B cell (primary cell): ENCODE measurements around the gene LIG3. TPM values are rescaled to one million over a fixed set of nuclear protein-coding genes. Genes with fewer than 3 reads are reported as not detected.

Experiments used
- ATAC-seq: fragments of 200-7000 bp; cut with Tn5 transposase; one replicate; pipeline ENCODE4 v1.10.0; 2021; ENCODE audit warnings: low read depth, mild to moderate bottlenecking, moderate number of reproducible peaks, moderate library complexity
- CTCF ChIA-PET: fragments of 350-600 bp; sonication (Branson Sonifier 250); formaldehyde crosslinking; loops from one replicate; lab custom pipeline; 2021; ENCODE audit warnings: antibody characterized with exemption, inconsistent platforms; lab: Charles Lee
- POLR2A ChIA-PET: fragments of 350-600 bp; sonication (Branson Sonifier 250); formaldehyde crosslinking; loops from one replicate; lab custom pipeline; 2021; ENCODE audit warnings: antibody characterized with exemption; lab: Charles Lee
- DNase-seq: peaks from one replicate; pipeline ENCODE4 v3.0.0; 2013
- H2AFZ ChIP-seq: 2 replicates; pipeline ENCODE4 v1.6.1; 2012; ENCODE audit warnings: mild to moderate bottlenecking, low read depth, low read length; ENCODE audit not compliant: insufficient read depth, poor library complexity, severe bottlenecking
- H3K27ac ChIP-seq, 2 donors: 1 replicate in 1 of 2; 2 replicates in 1 of 2; pipeline ENCODE4 v1.5.1; 2012 to 2013; ENCODE audit warnings: low read length in 2 of 2, mild to moderate bottlenecking in 2 of 2, moderate library complexity in 1 of 2
- H3K27me3 ChIP-seq, 4 experiments: fragments of 200-600 bp in 1 of 4; sonication (generic) in 1 of 4; replicated peaks in 1 of 4; 1 replicate in 2 of 4; 2 replicates in 2 of 4; pipeline versions ENCODE4 v1.6.1 to v1.7.0; 2013 to 2016; ENCODE audit warnings: low read length in 3 of 4, mild to moderate bottlenecking in 2 of 4, mixed read lengths in 1 of 4, moderate library complexity in 1 of 4; ENCODE audit not compliant: insufficient read depth in 4 of 4, control insufficient read depth in 3 of 4; ENCODE audit errors: control extremely low read depth in 1 of 4
- H3K36me3 ChIP-seq, 2 experiments: replicated peaks in 1 of 2; 1 replicate in 1 of 2; 2 replicates in 1 of 2; pipeline versions ENCODE4 v1.6.1 to v1.7.1; 2013; ENCODE audit warnings: low read length in 1 of 2; ENCODE audit not compliant: insufficient read depth in 2 of 2, control insufficient read depth in 1 of 2; ENCODE audit errors: control extremely low read depth in 1 of 2, extremely low read depth in 1 of 2
- H3K4me1 ChIP-seq, 2 donors: fragments of 200-600 bp in 1 of 2; sonication (generic) in 1 of 2; 1 replicate in 1 of 2; 2 replicates in 1 of 2; pipeline versions ENCODE4 v1.5.1 to v1.6.1; 2013 to 2017; ENCODE audit warnings: low read length in 2 of 2; ENCODE audit not compliant: control insufficient read depth in 2 of 2, insufficient read depth in 2 of 2
- H3K4me2 ChIP-seq: replicated peaks from 2 replicates; pipeline ENCODE3; 2012; ENCODE audit warnings: mild to moderate bottlenecking, low read depth, low read length; ENCODE audit not compliant: poor library complexity, severe bottlenecking
- H3K4me3 ChIP-seq, 5 experiments: fragments of 200-600 bp in 1 of 5; sonication (generic) in 1 of 5; 1 replicate in 3 of 5; 2 replicates in 2 of 5; pipeline versions ENCODE4 v1.5.1 to v1.7.0; 2011 to 2016; ENCODE audit warnings: low read length in 4 of 5, mild to moderate bottlenecking in 4 of 5, low read depth in 2 of 5, control low read depth in 1 of 5, moderate library complexity in 1 of 5; ENCODE audit not compliant: insufficient read depth in 1 of 5; ENCODE audit errors: control extremely low read depth in 1 of 5, extremely low read depth in 1 of 5
- H3K79me2 ChIP-seq: fragments of 200-600 bp; sonication (generic); one replicate; pipeline ENCODE4 v1.6.0; 2016; ENCODE audit warnings: low read length; ENCODE audit not compliant: control insufficient read depth, insufficient read depth
- H3K9ac ChIP-seq: fragments of 200-600 bp; sonication (generic); 2 replicates; pipeline ENCODE4 v1.6.1; 2017; ENCODE audit warnings: mild to moderate bottlenecking, low read length, moderate library complexity
- H3K9me3 ChIP-seq, 3 donors: one replicate each; pipeline versions ENCODE4 v1.6.1 to v1.7.1; 2013; ENCODE audit warnings: low read length in 2 of 3; ENCODE audit not compliant: control insufficient read depth in 2 of 3, insufficient read depth in 1 of 3; ENCODE audit errors: control extremely low read depth in 1 of 3
- H4K20me1 ChIP-seq: 2 replicates; pipeline ENCODE4 v1.6.0; 2012; ENCODE audit warnings: mild to moderate bottlenecking, low read length; ENCODE audit not compliant: insufficient read depth, control insufficient read depth, poor library complexity, severe bottlenecking
- H3K27ac Mint-ChIP-seq: one replicate; pipeline ENCODE4 v1.8.0; 2021; ENCODE audit warnings: mixed read lengths
- H3K27me3 Mint-ChIP-seq: one replicate; pipeline ENCODE4 v1.8.0; 2021; ENCODE audit warnings: mixed read lengths
- H3K4me1 Mint-ChIP-seq: one replicate; pipeline ENCODE4 v1.8.0; 2021; ENCODE audit warnings: mixed read lengths
- H3K4me3 Mint-ChIP-seq: one replicate; pipeline ENCODE4 v1.8.0; 2021; ENCODE audit warnings: mixed read lengths
- H3K9me3 Mint-ChIP-seq: one replicate; pipeline ENCODE4 v1.8.0; 2022; ENCODE audit warnings: mixed read lengths; ENCODE audit not compliant: insufficient read depth
- CTCF ChIP-seq: fragments of 200-600 bp; IDR thresholded peaks from one replicate; pipeline ENCODE4 v1.8.0; 2022; ENCODE audit warnings: antibody characterized with exemption, mild to moderate bottlenecking
- EZH2 ChIP-seq: IDR thresholded peaks from 2 replicates; pipeline ENCODE4 v1.6.1; 2012; ENCODE audit warnings: borderline replicate concordance, low read depth, mild to moderate bottlenecking, moderate library complexity, low read length; ENCODE audit not compliant: insufficient read depth, poor library complexity, severe bottlenecking
- WGBS: methylation state at CpG from one replicate; pipeline ENCODE4 v1.1.5; 2013; ENCODE audit warnings: missing lambda C conversion rate; ENCODE audit not compliant: insufficient coverage; 5-methylcytosine and 5-hydroxymethylcytosine counted together
- intact Hi-C: fragments of 100-400 bp; cut with micrococcal nuclease; formaldehyde crosslinking; loops from one replicate; pipeline ENCODE4 v1.10.0; 2022
- polyA plus RNA-seq: library from polyadenylated mRNA; depleted of rRNA; stranded (reverse); fragments of >200 nt; gene quantifications from 2 replicates; pipeline ENCODE4 v1.2.3, GENCODE V29; 2012
- total RNA-seq, 2 donors: library from RNA; stranded (reverse); fragments of 120-200 nt in 1 of 2; gene quantifications; 1 replicate in 1 of 2; 2 replicates in 1 of 2; pipeline versions ENCODE4 v1.2.3 to v1.2.4, GENCODE V29; 2013 to 2022

Gene LIG3
- total and polyA plus RNA-seq, 2 donors (not counting 1 experiment from before 2014, with no cell fraction given), result 8.8 to 34.4 TPM

GRCh38 chr17:35051183-35051578 lies 70.9 kb downstream of the LIG3 start:
- H3K36me3 ChIP-seq, result no peaks in the 10 kb centered on the region
- no peaks in the 10 kb centered on the region for H3K27me3 ChIP-seq
- H3K9ac ChIP-seq, result peak overlapping the region; percentile 48
- intact Hi-C loops, result loop anchor here (2.0 kb wide), 1 partner anchor 38 kb away; no protein-coding TSS in a partner anchor
- H3K79me2 ChIP-seq, result peaks cover 48% of the 10 kb centered on the region
- peak overlapping the region; percentile 43 to 89 for H3K27ac ChIP-seq
- CTCF ChIA-PET, result interaction anchor here (0.8 to 1.3 kb wide), 2 partner anchors 12 to 39 kb away, joined by 4 to 6 read pairs; partner anchors contain the start of gene RFFL
- H3K4me3 Mint-ChIP-seq, result peak overlapping the region; percentile 75
- no peaks in the 10 kb centered on the region for H3K9me3 Mint-ChIP-seq
- H3K27ac Mint-ChIP-seq, result peak overlapping the region; percentile 85
- peak overlapping the region in 3 of 5 experiments; percentile 16 to 70 (median 35) for H3K4me3 ChIP-seq
- no peaks in the 10 kb centered on the region for H4K20me1 ChIP-seq
- peak overlapping the region; percentile 70 for H2AFZ ChIP-seq
- WGBS, result 0% methylated on average over 1 of the region's 2 CpGs
- H3K4me2 ChIP-seq, result peak overlapping the region; percentile 69
- POLR2A ChIA-PET, result interaction anchor here (0.6 to 1.8 kb wide), 3 partner anchors 9 to 20 kb away, joined by 3 to 7 read pairs (median 5); partner anchors contain the start of gene RFFL
- peaks cover 34 to 40% of the 10 kb centered on the region in 2 donors for H3K4me1 ChIP-seq
- DNase-seq (peak; percentile 71), ATAC-seq (peak; percentile 84)
- H3K9me3 ChIP-seq, result no peaks in the 10 kb centered on the region
- H3K4me1 Mint-ChIP-seq, result peaks cover 55% of the 10 kb centered on the region
- no peak for TF ChIP-seq EZH2
- no peak for TF ChIP-seq CTCF
- no peaks in the 10 kb centered on the region for H3K27me3 Mint-ChIP-seq

- peak; percentile 25 for ATAC-seq
- Mint-ChIP-seq H3K27me3 (no peaks in the 10 kb centered on the region), H3K4me1 (peaks cover 51% of the 10 kb centered on the region), H3K9me3 (no peaks in the 10 kb centered on the region), H3K27ac (peak overlapping the region; percentile 85), H3K4me3 (peak overlapping the region; percentile 75)
- TF ChIP-seq CTCF, result no peak
- TF ChIP-seq EZH2, result no peak
- H3K79me2 ChIP-seq, result peaks cover 51% of the 10 kb centered on the region
- peak overlapping the region; percentile 70 for H2AFZ ChIP-seq
- peak overlapping the region; percentile 69 for H3K4me2 ChIP-seq
- no peaks in the 10 kb centered on the region for H3K27me3 ChIP-seq
- ChIA-PET POLR2A (interaction anchor here (1.8 kb wide), 1 partner anchor 12 kb away, joined by 5 read pairs; the partner anchor contains the start of gene RFFL), CTCF (no interaction called here)
- H3K4me3 ChIP-seq, result peak overlapping the region in 3 of 5 experiments; percentile 16 to 70 (median 35)
- peak overlapping the region; percentile 48 for H3K9ac ChIP-seq
- no peaks in the 10 kb centered on the region for H4K20me1 ChIP-seq
- H3K9me3 ChIP-seq, result no peaks in the 10 kb centered on the region
- peaks cover 29 to 35% of the 10 kb centered on the region in 2 donors for H3K4me1 ChIP-seq
- peak; percentile 34 for DNase-seq
- H3K36me3 ChIP-seq, result no peaks in the 10 kb centered on the region
- intact Hi-C loops, result loop anchor here (2.0 kb wide), 1 partner anchor 37 kb away; no protein-coding TSS in a partner anchor
- 0% methylated on average over 1 of the region's 6 CpGs for WGBS
- peak overlapping the region; percentile 43 to 89 for H3K27ac ChIP-seq
Observed at GRCh38 chr17:35051579-35052240, 71.4 kb downstream of the LIG3 start.
